ENCODE measurements around the gene NANS.
"Not testable (repeated sequence)": the region's sequence is repeated elsewhere in the genome, so short reads cannot be mapped to it uniquely, and the experiment has no call there.

NANS gene

DNA sequence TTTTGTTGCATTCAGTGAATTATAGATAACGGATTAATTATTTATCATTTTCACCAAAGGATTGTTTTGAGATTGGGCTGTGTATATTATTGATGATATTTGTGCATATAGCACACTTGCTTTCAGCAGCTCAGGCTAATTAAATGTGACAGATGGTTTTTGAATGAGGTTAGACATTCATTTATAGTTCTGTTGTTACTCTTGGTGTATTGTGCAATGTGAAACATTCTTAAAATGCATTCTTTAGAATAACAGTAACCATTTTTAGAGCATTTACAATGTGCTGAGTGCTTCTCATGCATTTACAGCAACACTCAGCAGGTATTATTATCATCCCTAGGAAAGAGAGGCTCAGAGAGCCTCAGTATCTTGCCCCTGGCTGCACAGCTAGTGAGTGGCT is 23.8 kb downstream of the NANS start:
- no peak for DNase-seq

DNA sequence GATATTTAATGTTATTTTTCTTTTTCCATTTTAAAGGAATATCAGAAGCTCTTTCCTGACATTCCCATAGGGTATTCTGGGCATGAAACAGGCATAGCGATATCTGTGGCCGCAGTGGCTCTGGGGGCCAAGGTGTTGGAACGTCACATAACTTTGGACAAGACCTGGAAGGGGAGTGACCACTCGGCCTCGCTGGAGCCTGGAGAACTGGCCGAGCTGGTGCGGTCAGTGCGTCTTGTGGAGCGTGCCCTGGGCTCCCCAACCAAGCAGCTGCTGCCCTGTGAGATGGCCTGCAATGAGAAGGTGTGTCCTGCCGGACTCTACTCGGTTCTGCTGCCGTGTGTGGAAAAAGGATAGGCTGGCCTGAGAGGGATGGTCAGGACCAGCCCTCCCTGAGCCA is 24.2 kb downstream of the NANS start:
- DNase-seq = no peak

DNA sequence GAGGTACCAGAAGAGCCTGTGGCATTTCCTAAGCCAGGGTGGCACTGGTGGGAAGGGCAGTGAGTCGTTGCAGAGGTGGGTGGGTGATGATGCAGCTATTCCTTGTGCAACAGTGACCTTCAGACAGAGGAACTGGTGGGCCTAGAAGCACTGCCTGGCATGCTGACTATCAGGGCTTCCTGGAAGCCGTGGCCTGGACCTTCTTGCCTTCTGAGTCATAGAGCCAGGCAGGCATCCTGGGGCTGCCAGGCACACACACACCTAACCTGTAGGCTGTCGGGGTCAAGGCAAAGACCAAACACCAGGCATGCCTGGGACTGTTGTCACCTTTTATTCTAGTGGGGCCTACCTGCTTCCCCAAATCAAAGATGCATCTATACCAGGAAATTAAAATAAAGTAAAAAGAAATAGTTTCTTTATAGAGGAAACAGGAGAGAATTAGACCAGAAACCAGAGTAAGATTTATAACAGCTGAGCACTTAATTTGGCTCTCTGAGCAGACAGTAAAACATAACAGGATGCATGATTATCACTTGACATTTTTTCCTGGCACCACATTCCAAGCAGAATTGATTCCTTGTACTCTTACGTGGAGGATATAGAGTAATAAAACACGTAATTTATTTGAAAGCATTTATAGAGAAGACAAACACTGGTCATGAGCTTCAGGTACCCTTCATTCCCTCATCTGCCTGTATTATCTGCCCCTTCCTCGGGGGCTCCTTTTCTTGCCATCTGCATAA is 25.1 kb downstream of the NANS start:
- peak; percentile 93 for DNase-seq

- peak; percentile 49 for DNase-seq
These were observed 26.5 kb downstream of the NANS start for GRCh38 chr9:98083061-98083501.

- no peak for DNase-seq
These were observed 27.1 kb downstream of the NANS start for GRCh38 chr9:98083566-98084183.

DNA sequence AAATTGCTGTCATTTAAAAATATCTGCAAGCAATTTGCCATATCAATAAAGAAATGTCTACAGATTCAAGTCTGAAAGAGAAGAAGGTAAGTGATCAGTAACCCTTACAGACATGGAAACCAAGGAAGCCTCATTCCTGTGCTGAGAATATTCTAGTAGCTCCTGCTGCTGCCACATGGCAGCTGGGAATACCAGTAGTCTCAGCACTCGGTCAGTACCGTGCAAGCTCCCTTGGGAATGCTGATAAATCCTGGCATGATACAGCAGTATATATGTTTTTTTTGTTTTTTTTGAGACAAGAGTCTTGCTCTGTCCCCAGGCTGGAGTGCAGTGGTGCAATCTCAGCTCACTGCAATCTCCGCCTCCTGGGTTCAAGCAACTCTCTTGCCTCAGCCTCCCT is 27.9 kb downstream of the NANS start:
- DNase-seq = no peak

- no peak for DNase-seq
These were observed 28.5 kb downstream of the NANS start for GRCh38 chr9:98085058-98085457.

DNA sequence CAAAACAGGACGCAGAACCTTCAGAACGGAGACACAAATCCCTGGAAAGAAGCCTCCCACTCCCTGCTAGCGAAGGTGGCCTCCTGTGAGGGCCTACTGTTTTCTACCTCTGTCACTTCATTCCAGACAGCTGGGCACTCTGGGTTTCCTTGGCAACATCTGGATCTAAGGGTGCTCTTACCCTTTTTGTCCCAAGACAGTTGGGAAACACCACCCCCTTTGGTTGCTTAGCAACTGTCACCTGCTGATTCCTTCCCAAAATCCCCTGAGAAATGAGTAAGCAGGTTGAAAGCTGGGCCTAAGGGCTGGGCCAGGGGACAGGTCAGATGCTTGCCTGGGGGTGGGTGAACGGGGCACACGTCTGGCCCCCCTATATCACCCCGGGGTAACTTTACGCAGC is 29.4 kb downstream of the NANS start:
- no peak for DNase-seq

DNA sequence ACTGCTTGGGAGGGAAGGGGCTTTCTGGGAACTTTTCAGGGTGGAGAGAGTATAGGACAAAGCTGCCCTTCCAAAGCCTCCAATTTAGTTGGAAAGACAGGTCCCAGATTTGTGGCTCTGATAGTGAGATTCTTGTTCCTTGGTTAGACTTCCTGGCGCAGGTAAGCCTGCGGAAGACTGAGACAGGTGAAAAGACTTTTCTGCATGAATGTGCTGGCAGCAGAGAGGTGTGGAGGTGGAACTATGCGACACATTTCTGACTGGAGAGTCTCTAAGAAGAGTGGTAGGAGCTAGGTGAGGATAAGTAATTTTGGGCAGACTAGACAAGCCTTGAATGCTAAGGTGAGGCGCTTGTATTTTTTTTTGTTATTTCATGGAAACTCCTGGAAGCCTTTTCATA is 29.9 kb downstream of the NANS start:
- DNase-seq = no peak

DNA sequence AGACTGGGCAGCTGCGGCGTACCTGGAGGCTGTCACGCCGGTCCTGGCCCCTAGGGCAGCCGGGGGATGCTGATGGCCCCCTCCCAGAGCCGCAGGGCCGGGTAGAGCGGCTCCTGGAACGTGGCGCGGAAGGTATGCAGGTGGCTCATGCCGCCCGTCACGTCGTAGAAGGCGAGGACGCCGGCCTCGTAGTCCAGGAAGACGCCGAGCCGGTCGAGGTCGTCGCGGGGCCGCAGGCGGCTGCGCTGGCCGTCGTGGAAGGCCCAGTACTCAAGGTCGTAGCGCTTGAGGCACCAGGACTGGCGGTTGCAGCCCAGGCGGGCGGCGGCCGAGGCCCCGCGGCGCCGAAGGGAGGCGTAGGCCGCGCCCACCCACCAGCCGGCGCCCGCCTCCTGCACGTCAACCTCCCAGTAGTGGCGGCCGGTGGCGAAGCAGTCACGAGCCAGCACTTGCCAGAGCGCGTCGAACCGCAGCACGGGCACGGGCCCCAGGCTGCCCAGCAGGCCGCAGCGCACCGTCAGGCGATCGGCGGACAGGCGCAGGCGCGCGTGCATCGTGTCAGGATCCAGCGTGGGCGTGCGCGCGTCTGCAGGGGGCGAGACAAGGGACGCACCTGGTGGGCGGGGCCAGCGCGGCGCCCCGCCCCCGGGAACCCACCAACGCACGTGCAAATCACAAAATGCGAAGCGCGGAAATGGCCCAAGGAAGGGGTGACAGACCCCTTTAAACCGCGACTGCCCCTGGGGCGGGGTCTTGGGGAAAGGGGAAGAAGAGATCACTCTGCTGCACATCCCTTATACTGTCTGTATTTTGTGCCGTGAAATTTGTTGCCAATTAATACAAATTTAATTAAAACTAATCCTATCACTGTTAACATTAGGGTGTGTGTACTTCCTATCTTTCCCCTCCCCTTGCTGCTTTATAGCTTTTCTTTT is 31.2 kb downstream of the NANS start:
- peak; percentile 37 for DNase-seq

DNA sequence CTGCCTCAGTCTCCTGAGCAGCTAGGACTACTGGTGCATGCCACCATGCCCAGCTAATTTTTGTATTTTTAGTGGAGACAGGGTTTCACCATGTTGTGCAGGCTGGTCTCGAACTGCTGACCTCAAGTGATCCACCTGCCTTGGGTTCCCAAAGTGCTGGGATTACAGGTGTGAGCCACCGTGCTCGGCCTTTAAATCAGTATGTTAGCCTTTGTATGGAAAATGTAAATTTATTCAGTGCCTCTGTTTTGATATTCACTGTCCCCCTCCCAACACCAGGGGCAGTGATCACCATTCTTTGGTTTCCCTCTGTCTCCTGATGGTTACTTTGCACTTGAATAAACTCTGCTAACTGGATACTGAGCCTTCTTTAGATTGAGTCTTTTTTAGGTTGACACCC is 34.1 kb downstream of the NANS start:
- DNase-seq = not testable (repeated sequence)

GRCh38 chr9:98091735-98092612 is 35.4 kb downstream of the NANS start:
- DNase-seq = no peak

DNA sequence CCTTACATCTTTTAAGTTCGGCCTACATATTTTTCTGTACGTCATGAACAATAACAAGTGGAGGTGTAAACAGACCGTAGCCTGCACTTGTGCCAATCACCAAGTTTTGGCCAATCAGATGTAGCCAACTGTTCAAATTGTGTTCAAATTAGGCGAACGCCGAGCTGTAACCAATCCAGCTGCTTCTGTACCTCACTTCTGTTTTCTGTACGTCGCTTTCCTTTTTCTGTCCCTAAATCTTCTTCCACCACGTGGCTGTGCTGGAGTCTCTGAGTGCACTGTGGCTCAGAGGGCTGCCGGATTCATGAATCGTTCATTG is 36.0 kb downstream of the NANS start:
- DNase-seq = no peak

GRCh38 chr9:98094316-98094715 is 37.8 kb downstream of the NANS start:
- DNase-seq = no peak

DNA sequence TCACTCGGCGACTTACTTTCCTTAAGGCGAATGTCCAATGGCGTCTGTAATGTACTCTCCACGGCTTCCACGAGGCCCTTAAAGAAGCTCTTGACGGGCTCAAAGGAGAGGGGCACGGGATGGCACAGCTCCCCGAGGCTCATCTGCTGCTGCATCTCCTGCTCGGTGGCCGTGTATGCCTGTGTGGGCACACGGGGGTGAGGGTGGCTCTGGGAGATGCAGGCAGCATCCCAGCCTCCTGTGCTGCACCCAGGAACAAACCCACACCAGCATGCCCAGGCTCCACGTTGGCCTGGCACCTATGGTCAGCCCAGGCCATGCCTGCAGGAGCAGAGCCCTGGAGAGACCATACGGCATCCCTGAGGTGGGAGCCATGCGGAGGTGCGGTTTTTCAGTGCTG is 38.3 kb downstream of the NANS start:
- no peak for DNase-seq

- no peak for DNase-seq
These were observed 38.9 kb downstream of the NANS start for GRCh38 chr9:98095401-98095800.

- no peak for DNase-seq
These were observed 39.6 kb downstream of the NANS start for GRCh38 chr9:98096091-98096490.

GRCh38 chr9:98097836-98098235 is 41.3 kb downstream of the NANS start:
- no peak for DNase-seq

DNA sequence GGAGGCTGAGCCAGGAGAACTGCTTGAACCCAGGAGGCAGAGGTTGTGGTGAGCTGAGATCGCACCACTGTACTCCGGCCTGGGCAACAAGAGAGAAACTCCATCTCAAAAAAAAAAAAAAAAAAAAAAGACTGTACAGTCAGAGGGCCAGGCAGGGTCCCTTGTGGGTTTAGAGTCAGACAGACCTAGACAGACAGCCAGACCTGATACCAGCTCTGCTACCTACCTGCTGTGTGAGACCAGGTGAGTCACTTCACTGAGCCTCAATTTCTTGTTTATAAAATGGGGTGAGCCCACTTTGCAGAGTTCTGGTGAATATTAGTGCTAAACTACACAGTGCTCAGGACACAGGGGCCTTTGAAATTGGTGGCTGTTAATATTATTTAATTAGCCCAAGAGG is 42.8 kb downstream of the NANS start:
- DNase-seq = no peak

DNA sequence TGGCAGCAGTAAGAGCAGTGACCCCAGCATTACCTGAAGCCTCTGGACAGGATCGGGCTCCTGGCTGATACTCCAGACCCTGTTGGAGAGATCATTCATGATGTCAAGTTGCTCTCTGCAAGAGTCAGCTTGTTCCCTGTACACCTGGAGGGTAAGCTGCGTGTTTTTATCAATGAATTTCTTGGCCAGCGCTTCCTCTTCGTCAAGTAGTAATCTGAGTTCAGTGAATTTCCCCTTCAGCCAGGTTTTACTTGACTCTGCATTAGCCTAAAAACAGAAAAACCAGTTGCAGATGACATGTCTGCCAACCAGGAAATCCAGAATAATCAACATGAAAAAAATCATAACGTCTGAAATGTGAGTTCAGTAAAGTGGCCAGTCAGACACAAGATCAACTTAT is 43.4 kb downstream of the NANS start:
- no peak for DNase-seq

DNA sequence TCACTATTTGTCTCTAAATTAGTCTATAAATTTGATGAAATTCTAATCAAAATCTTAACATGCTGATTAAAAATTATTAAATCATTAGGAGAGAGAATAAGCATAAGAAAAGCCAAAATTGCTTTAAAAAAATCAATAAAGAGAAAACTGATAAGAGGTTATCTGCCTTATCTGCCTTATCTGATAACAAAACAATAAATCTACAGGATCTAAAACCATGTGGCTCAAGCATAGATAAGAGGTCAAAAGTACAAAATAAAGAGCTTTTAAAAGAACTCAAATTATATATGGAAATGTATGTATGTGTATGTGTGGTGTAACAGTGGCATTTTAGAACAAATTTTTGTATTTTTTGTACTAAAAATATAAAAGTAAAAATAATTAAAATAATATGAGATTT is 43.9 kb downstream of the NANS start:
- DNase-seq = no peak

DNA sequence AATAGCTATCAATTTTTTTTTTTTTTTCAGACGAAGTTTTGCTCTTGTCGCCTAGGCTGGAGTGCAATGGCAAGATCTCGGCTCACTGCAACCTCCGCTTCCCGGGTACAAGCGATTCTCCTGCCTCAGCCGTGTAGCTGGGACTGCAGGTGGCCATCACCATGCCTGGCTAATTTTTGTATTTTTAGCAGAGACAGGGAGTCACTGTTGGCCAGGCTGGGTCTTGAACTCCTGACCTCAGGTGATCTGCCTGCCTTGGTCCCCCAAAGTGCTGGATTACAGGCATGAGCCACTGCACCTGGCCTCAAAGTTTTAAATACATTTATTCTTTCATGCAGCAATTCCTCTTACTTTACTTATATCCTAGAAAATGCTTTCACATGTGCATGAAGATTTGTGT is 44.9 kb downstream of the NANS start:
- DNase-seq = no peak

DNA sequence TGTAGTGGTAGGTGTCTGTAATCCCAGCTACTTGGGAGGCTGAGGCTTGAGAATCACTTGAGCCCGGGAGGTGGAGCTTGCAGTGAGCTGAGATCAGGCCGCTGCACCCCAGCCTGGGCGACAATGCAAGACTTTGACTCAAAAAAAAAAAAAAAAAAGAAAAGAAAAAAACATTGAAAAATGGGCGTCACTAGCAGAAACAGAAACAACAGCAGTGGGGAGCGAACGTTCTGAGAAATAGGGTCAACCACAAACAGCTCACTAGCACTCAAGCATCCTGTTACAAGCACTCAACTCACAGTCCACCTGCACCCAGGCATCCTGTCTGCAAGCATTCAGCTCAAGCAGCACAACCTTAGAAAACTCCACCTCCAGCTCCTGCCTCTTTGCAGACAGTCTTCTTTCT is 45.3 kb downstream of the NANS start:
- DNase-seq = peak; percentile 32

Data from suppressor macrophage treated with lipopolysaccharide for 4 hours (primary cell).